Measurements from ENCODE around the gene AMPD3. TPM values are rescaled to one million over a fixed set of nuclear protein-coding genes. Genes with fewer than 3 reads are reported as not detected.

AMPD3 gene
- total RNA-seq, 1 experiment from 2014 or later = 12.5 TPM

GRCh38 chr11:10409207-10409661, 45.8 kb upstream of the AMPD3 start:
- intact Hi-C loops (cut with micrococcal nuclease; ENCODE audit: unreplicated experiment) = loop anchor here (5.0 to 10.0 kb wide), 2 partner anchors 136 to 248 kb away; partner anchors contain the start of gene RNF141
- TF ChIP-seq CTCF (IDR thresholded peaks at IDR 0.05) = no peak
- no peak for TF ChIP-seq SIN3A (IDR thresholded peaks at IDR 0.05; ENCODE audit: borderline replicate concordance, insufficient read depth, low read depth, low read length)
- no peak for TF ChIP-seq REST (IDR thresholded peaks at IDR 0.05; ENCODE audit: insufficient read depth in 1 of 2, low read depth in 2 of 2, low read length in 1 of 2)
- no peak for TF ChIP-seq POLR2AphosphoS5 (IDR thresholded peaks at IDR 0.05; ENCODE audit: low read depth, low read length)
- no peak for TF ChIP-seq TCF7L2 (IDR thresholded peaks at IDR 0.05; ENCODE audit: low read depth, low read length)

GRCh38 chr11:10410106-10410843, 44.8 kb upstream of the AMPD3 start:
- no peak overlapping the region for H3K27ac ChIP-seq (ENCODE audit: low read length)
- ATAC-seq (no peak), DNase-seq (ENCODE audit: low read depth, low spot score) (no peak)
- H3K4me1 ChIP-seq (ENCODE audit: control insufficient read depth, insufficient read depth, low read length) = peaks cover 18% of the 10 kb centered on the region
- H3K27me3 ChIP-seq (ENCODE audit: control insufficient read depth, insufficient read depth, low read length) = no peaks in the 10 kb centered on the region
- BruUV-seq (replicated peaks) = no TSS peak
- H3K9me3 ChIP-seq (ENCODE audit: control insufficient read depth, insufficient read depth, low read depth, low read length) = no peaks in the 10 kb centered on the region
- CTCF ChIA-PET = interaction anchor here (0.7 kb wide), 1 partner anchor 324 kb away, joined by 3 read pairs; no protein-coding TSS in a partner anchor
- H3K4me3 ChIP-seq (ENCODE audit: low read depth in 2 of 2, low read length in 2 of 2) = no peak overlapping the region
- POLR2A ChIA-PET = no interaction called here
- in situ Hi-C loops (cut with HindIII; ENCODE audit: low pct_unique_long_range_greater_than_20kb, low sequenced_read_pairs) = no loop called here
- intact Hi-C loops (cut with micrococcal nuclease; ENCODE audit: unreplicated experiment) = no loop called here
- TF ChIP-seq REST (IDR thresholded peaks at IDR 0.05; ENCODE audit: insufficient read depth in 1 of 2, low read depth in 2 of 2, low read length in 1 of 2) (no peak), CTCF (IDR thresholded peaks at IDR 0.05) (no peak), SIN3A (IDR thresholded peaks at IDR 0.05; ENCODE audit: borderline replicate concordance, insufficient read depth, low read depth, low read length) (no peak), POLR2AphosphoS5 (IDR thresholded peaks at IDR 0.05; ENCODE audit: low read depth, low read length) (no peak), TCF7L2 (IDR thresholded peaks at IDR 0.05; ENCODE audit: low read depth, low read length) (no peak)
- H3K36me3 ChIP-seq (ENCODE audit: control insufficient read depth, insufficient read depth, low read length) = no peaks in the 10 kb centered on the region

More at GRCh38 chr11:10409207-10409661, 45.8 kb upstream of the AMPD3 start:
- Histone ChIP-seq H3K9me3 (ENCODE audit: control insufficient read depth, insufficient read depth, low read depth, low read length) (no peaks in the 10 kb centered on the region), H3K4me3 (ENCODE audit: low read depth in 2 of 2, low read length in 2 of 2) (no peak overlapping the region), H3K4me1 (ENCODE audit: control insufficient read depth, insufficient read depth, low read length) (peaks cover 18% of the 10 kb centered on the region), H3K36me3 (ENCODE audit: control insufficient read depth, insufficient read depth, low read length) (no peaks in the 10 kb centered on the region), H3K27ac (ENCODE audit: low read length) (no peak overlapping the region), H3K27me3 (ENCODE audit: control insufficient read depth, insufficient read depth, low read length) (no peaks in the 10 kb centered on the region)
- POLR2A ChIA-PET = no interaction called here
- CTCF ChIA-PET = interaction anchor here (0.5 to 1.6 kb wide), 3 partner anchors 325 to 918 kb away, joined by 3 to 4 read pairs (median 3); no protein-coding TSS in a partner anchor
- no peak for DNase-seq (ENCODE audit: low read depth, low spot score)
- in situ Hi-C loops (cut with HindIII; ENCODE audit: low pct_unique_long_range_greater_than_20kb, low sequenced_read_pairs) = no loop called here
- no TSS peak for BruUV-seq (replicated peaks)
- ATAC-seq = no peak

Data from Panc1 (cell line).